Endothelial cell of umbilical vein (primary cell): ENCODE results near the gene ZNF430. TPM values are rescaled to one million over a fixed set of nuclear protein-coding genes. Genes with fewer than 3 reads are reported as not detected.

Experiments
- BruUV-seq: library from RNA; stranded (reverse); fragments of 400-500 nt; replicated peaks from 2 replicates; lab custom pipeline; 2021; lab: Mats Ljungman, UMichigan
- CTCF ChIA-PET: fragments of 300-600, 350-600 bp; sonication (Branson Sonifier 250); formaldehyde crosslinking; loops from one replicate; lab custom pipeline; 2021; ENCODE audit warnings: antibody characterized with exemption, inconsistent platforms; lab: Charles Lee
- POLR2A ChIA-PET: fragments of 300-600, 350-600 bp; sonication (Branson Sonifier 250); formaldehyde crosslinking; loops from one replicate; lab custom pipeline; 2021; ENCODE audit warnings: antibody characterized with exemption, inconsistent platforms; lab: Charles Lee
- DNase-seq: peaks from one replicate; pipeline ENCODE4 v3.0.0-alpha.2; 2011; ENCODE audit warnings: low read depth, low spot score
- FAIRE-seq: peaks from 2 replicates; lab custom pipeline; 2011; peaks lifted over from hg19 to GRCh38; lab: Jason Lieb, UNC
- H2AFZ ChIP-seq: 2 replicates; pipeline ENCODE4 v1.6.0; 2012; ENCODE audit warnings: low read depth, low read length, control low read depth, inconsistent platforms
- H3K27ac ChIP-seq: 2 replicates; pipeline ENCODE4 v1.5.1; 2011; ENCODE audit warnings: low read depth, mild to moderate bottlenecking, control low read depth, low read length, moderate library complexity; ENCODE audit not compliant: insufficient read depth
- H3K27me3 ChIP-seq, 2 experiments: 2 replicates each; pipeline versions ENCODE4 v1.6.0 to v1.6.1; 2011; ENCODE audit warnings: low read length in 2 of 2, mixed read lengths in 1 of 2; ENCODE audit not compliant: control insufficient read depth in 2 of 2, insufficient read depth in 2 of 2
- H3K36me3 ChIP-seq, 2 experiments: 2 replicates in 1 of 2; 3 replicates in 1 of 2; pipeline ENCODE4 v1.5.1; 2011; ENCODE audit warnings: low read length in 2 of 2, mild to moderate bottlenecking in 1 of 2, moderate library complexity in 1 of 2; ENCODE audit not compliant: control insufficient read depth in 2 of 2, insufficient read depth in 2 of 2; ENCODE audit errors: extremely low read depth in 1 of 2
- H3K4me1 ChIP-seq: 3 replicates; pipeline ENCODE4 v1.5.1; 2011; ENCODE audit warnings: mild to moderate bottlenecking, low read length; ENCODE audit not compliant: control insufficient read depth, insufficient read depth; ENCODE audit errors: extremely low read depth
- H3K4me2 ChIP-seq: 2 replicates; pipeline ENCODE4 v1.6.1; 2011; ENCODE audit warnings: low read length, control low read depth, mixed read lengths; ENCODE audit not compliant: insufficient read depth
- H3K4me3 ChIP-seq, 3 experiments: fragments of 200-600 bp in 1 of 3; sonication (generic), shearing (Covaris generic) in 1 of 3; replicated peaks in 1 of 3; 2 replicates each; pipeline ENCODE4 v1.5.1; 2011 to 2016; ENCODE audit warnings: control low read depth in 3 of 3, low read length in 3 of 3, mild to moderate bottlenecking in 2 of 3, inconsistent platforms in 1 of 3, low read depth in 1 of 3, moderate library complexity in 1 of 3; ENCODE audit not compliant: insufficient read depth in 1 of 3
- H3K79me2 ChIP-seq: 2 replicates; pipeline ENCODE4 v1.6.0; 2012; ENCODE audit warnings: low read length, inconsistent platforms; ENCODE audit not compliant: control insufficient read depth, insufficient read depth
- H3K9ac ChIP-seq: replicated peaks from 2 replicates; pipeline ENCODE3; 2011; ENCODE audit warnings: low read length, control low read depth; ENCODE audit not compliant: insufficient read depth; ENCODE audit errors: extremely low read depth
- H3K9me1 ChIP-seq: replicated peaks from 3 replicates; pipeline ENCODE4 v1.6.0; 2011; ENCODE audit warnings: mild to moderate bottlenecking, low read length; ENCODE audit not compliant: control insufficient read depth, insufficient read depth; ENCODE audit errors: extremely low read depth
- H3K9me3 ChIP-seq: replicated peaks from 2 replicates; pipeline ENCODE4 v1.5.1; 2012; ENCODE audit warnings: low read length, inconsistent platforms; ENCODE audit not compliant: control insufficient read depth, insufficient read depth
- H4K20me1 ChIP-seq: replicated peaks from 2 replicates; pipeline ENCODE3; 2011; ENCODE audit warnings: mild to moderate bottlenecking, low read length; ENCODE audit not compliant: control insufficient read depth, insufficient read depth; ENCODE audit errors: extremely low read depth
- CTCF ChIP-seq, 2 donors: IDR thresholded peaks; 1 replicate in 1 of 2; 2 replicates in 1 of 2; pipeline ENCODE4 v1.5.1; 2011; ENCODE audit warnings: low read length in 2 of 2, mild to moderate bottlenecking in 2 of 2, moderate library complexity in 2 of 2, control low read depth in 1 of 2, inconsistent platforms in 1 of 2, low read depth in 1 of 2; ENCODE audit not compliant: insufficient read depth in 1 of 2; ENCODE audit errors: extremely low read depth in 1 of 2
- EZH2 ChIP-seq: IDR thresholded peaks from 2 replicates; pipeline ENCODE4 v1.6.1; 2012; ENCODE audit warnings: borderline replicate concordance, low read depth, mild to moderate bottlenecking, moderate library complexity, low read length, inconsistent platforms; ENCODE audit not compliant: severe bottlenecking
- GATA2 ChIP-seq: IDR thresholded peaks from 2 replicates; pipeline ENCODE4 v1.7.0; 2011; ENCODE audit warnings: low read depth, mild to moderate bottlenecking, moderate library complexity, mixed read lengths, low read length; ENCODE audit not compliant: insufficient read length, insufficient read depth
- JUN ChIP-seq: IDR thresholded peaks from 2 replicates; pipeline ENCODE4 v1.6.1; 2011; ENCODE audit warnings: borderline replicate concordance, low read depth; ENCODE audit not compliant: insufficient read length, insufficient read depth
- MAX ChIP-seq: IDR thresholded peaks from 2 replicates; pipeline ENCODE4 v1.6.1; 2011; ENCODE audit not compliant: insufficient read depth, insufficient read length
- MYC ChIP-seq: IDR thresholded peaks from one replicate; pipeline ENCODE4 v1.6.1; 2011; ENCODE audit warnings: mild to moderate bottlenecking, low read depth, low read length
- POLR2A ChIP-seq: IDR thresholded peaks from 2 replicates; pipeline ENCODE4 v1.6.1; 2012; ENCODE audit warnings: low read depth, mild to moderate bottlenecking, control low read depth, low read length
- POLR2AphosphoS5 ChIP-seq: IDR thresholded peaks from 2 replicates; pipeline ENCODE4 v1.6.1; 2012; ENCODE audit warnings: low read depth, mild to moderate bottlenecking, control low read depth, low read length, moderate library complexity; ENCODE audit not compliant: insufficient read depth
- dilution Hi-C: fragments of 300-500 bp; cut with MboI; formaldehyde crosslinking; loops from one replicate; pipeline ENCODE4 v1.15.0; 2019; ENCODE audit warnings: low sequenced_read_pairs; ENCODE audit not compliant: extremely low pct_ligation_motif_present
- intact Hi-C: fragments of 100-400 bp; cut with micrococcal nuclease; formaldehyde crosslinking; loops from one replicate; pipeline ENCODE4 v1.10.0; 2022
- polyA plus RNA-seq, 4 experiments: library from polyadenylated mRNA; depleted of rRNA in 3 of 4; stranded (reverse) in 3 of 4; unstranded in 1 of 4; fragments of >200 nt; gene quantifications; 2 replicates each; pipeline versions ENCODE4 v1.2.1 to v1.2.3, GENCODE V29; 2011 to 2012; ENCODE audit warnings: missing spikeins in 1 of 4
- total RNA-seq: library from RNA; stranded (reverse); gene quantifications from 2 replicates; pipeline ENCODE4 v1.2.3, GENCODE V29; 2021

Gene ZNF430
- total and polyA plus RNA-seq, 2 donors (not counting 3 experiments of a cell fraction or from before 2014, with no cell fraction given) = 7.0 to 13.4 TPM

GRCh38 chr19:21052902-21053301 lies 32.4 kb downstream of the ZNF430 start:
- DNase-seq (no peak), FAIRE-seq (no peak)
- Histone ChIP-seq H3K79me2 (no peaks in the 10 kb centered on the region), H3K4me2 (no peak overlapping the region), H2AFZ (no peak overlapping the region), H3K9ac (no peak overlapping the region), H3K27me3 (no peaks in the 10 kb centered on the region), H3K27ac (no peak overlapping the region), H3K4me3 (no peak overlapping the region), H3K4me1 (no peaks in the 10 kb centered on the region), H3K9me3 (peaks cover 2% of the 10 kb centered on the region), H3K36me3 (peaks cover 0 to 6% of the 10 kb centered on the region in 2 experiments), H3K9me1 (no peaks in the 10 kb centered on the region), H4K20me1 (no peaks in the 10 kb centered on the region)
- POLR2A ChIA-PET = no interaction called here
- no TSS peak for BruUV-seq
- dilution Hi-C loops (no loop called here), intact Hi-C loops (no loop called here)
- no peak for TF ChIP-seq MYC
- no peak for TF ChIP-seq POLR2A
- no peak for TF ChIP-seq JUN
- no peak for TF ChIP-seq MAX
- TF ChIP-seq POLR2AphosphoS5 = no peak
- CTCF ChIA-PET = no interaction called here

- H3K4me3 ChIP-seq = no peak overlapping the region
- ChIA-PET POLR2A (no interaction called here), CTCF (no interaction called here)
- H3K9me3 ChIP-seq = no peaks in the 10 kb centered on the region
- no peaks in the 10 kb centered on the region for H4K20me1 ChIP-seq
- FAIRE-seq (no peak), DNase-seq (no peak)
- intact Hi-C loops = no loop called here
- no peaks in the 10 kb centered on the region for H3K9me1 ChIP-seq
- TF ChIP-seq JUN (no peak), MAX (no peak), CTCF (IDR thresholded peaks at IDR 0.05; ENCODE audit: extremely low read depth in 1 of 2, insufficient read depth in 1 of 2, low read depth in 1 of 2, low read length in 2 of 2) (no peak), GATA2 (no peak), POLR2AphosphoS5 (no peak), EZH2 (no peak), MYC (no peak)
- dilution Hi-C loops = no loop called here
- no peaks in the 10 kb centered on the region for H3K27me3 ChIP-seq
- H3K79me2 ChIP-seq = no peaks in the 10 kb centered on the region
- no peaks in the 10 kb centered on the region for H3K36me3 ChIP-seq
- no peak overlapping the region for H3K9ac ChIP-seq
- H3K27ac ChIP-seq = no peak overlapping the region
- BruUV-seq = no TSS peak
- no peak overlapping the region for H2AFZ ChIP-seq
- H3K4me2 ChIP-seq = no peak overlapping the region
- H3K4me1 ChIP-seq = no peaks in the 10 kb centered on the region
Measured at GRCh38 chr19:21065336-21065735, 44.9 kb downstream of the ZNF430 start.
